Endothelial cell of umbilical vein (primary cell): ENCODE measurements around the gene NPPC. TPM values are rescaled to one million over a fixed set of nuclear protein-coding genes. Genes with fewer than 3 reads are reported as not detected.
A peak's percentile ranks its signal among the peaks of the same experiment; 100 is the strongest.
"Not testable (repeated sequence)": the region's sequence is repeated elsewhere in the genome, so short reads cannot be mapped to it uniquely, and the experiment has no call there.

Experiments used
- BruUV-seq: library from RNA; stranded (reverse); fragments of 400-500 nt; replicated peaks from 2 replicates; lab custom pipeline; 2021; lab: Mats Ljungman, UMichigan
- CTCF ChIA-PET: fragments of 300-600, 350-600 bp; sonication (Branson Sonifier 250); formaldehyde crosslinking; loops from one replicate; lab custom pipeline; 2021; ENCODE audit warnings: antibody characterized with exemption, inconsistent platforms; lab: Charles Lee
- POLR2A ChIA-PET: fragments of 300-600, 350-600 bp; sonication (Branson Sonifier 250); formaldehyde crosslinking; loops from one replicate; lab custom pipeline; 2021; ENCODE audit warnings: antibody characterized with exemption, inconsistent platforms; lab: Charles Lee
- DNase-seq: peaks from one replicate; pipeline ENCODE4 v3.0.0-alpha.2; 2011; ENCODE audit warnings: low read depth, low spot score
- FAIRE-seq: peaks from 2 replicates; lab custom pipeline; 2011; peaks lifted over from hg19 to GRCh38; lab: Jason Lieb, UNC
- H2AFZ ChIP-seq: 2 replicates; pipeline ENCODE4 v1.6.0; 2012; ENCODE audit warnings: low read depth, low read length, control low read depth, inconsistent platforms
- H3K27ac ChIP-seq: 2 replicates; pipeline ENCODE4 v1.5.1; 2011; ENCODE audit warnings: low read depth, mild to moderate bottlenecking, control low read depth, low read length, moderate library complexity; ENCODE audit not compliant: insufficient read depth
- H3K27me3 ChIP-seq, 2 experiments: 2 replicates each; pipeline versions ENCODE4 v1.6.0 to v1.6.1; 2011; ENCODE audit warnings: low read length in 2 of 2, mixed read lengths in 1 of 2; ENCODE audit not compliant: control insufficient read depth in 2 of 2, insufficient read depth in 2 of 2
- H3K36me3 ChIP-seq, 2 experiments: 2 replicates in 1 of 2; 3 replicates in 1 of 2; pipeline ENCODE4 v1.5.1; 2011; ENCODE audit warnings: low read length in 2 of 2, mild to moderate bottlenecking in 1 of 2, moderate library complexity in 1 of 2; ENCODE audit not compliant: control insufficient read depth in 2 of 2, insufficient read depth in 2 of 2; ENCODE audit errors: extremely low read depth in 1 of 2
- H3K4me1 ChIP-seq: 3 replicates; pipeline ENCODE4 v1.5.1; 2011; ENCODE audit warnings: mild to moderate bottlenecking, low read length; ENCODE audit not compliant: control insufficient read depth, insufficient read depth; ENCODE audit errors: extremely low read depth
- H3K4me2 ChIP-seq: 2 replicates; pipeline ENCODE4 v1.6.1; 2011; ENCODE audit warnings: low read length, control low read depth, mixed read lengths; ENCODE audit not compliant: insufficient read depth
- H3K4me3 ChIP-seq, 3 experiments: fragments of 200-600 bp in 1 of 3; sonication (generic), shearing (Covaris generic) in 1 of 3; replicated peaks in 1 of 3; 2 replicates each; pipeline ENCODE4 v1.5.1; 2011 to 2016; ENCODE audit warnings: control low read depth in 3 of 3, low read length in 3 of 3, mild to moderate bottlenecking in 2 of 3, inconsistent platforms in 1 of 3, low read depth in 1 of 3, moderate library complexity in 1 of 3; ENCODE audit not compliant: insufficient read depth in 1 of 3
- H3K79me2 ChIP-seq: 2 replicates; pipeline ENCODE4 v1.6.0; 2012; ENCODE audit warnings: low read length, inconsistent platforms; ENCODE audit not compliant: control insufficient read depth, insufficient read depth
- H3K9ac ChIP-seq: replicated peaks from 2 replicates; pipeline ENCODE3; 2011; ENCODE audit warnings: low read length, control low read depth; ENCODE audit not compliant: insufficient read depth; ENCODE audit errors: extremely low read depth
- H3K9me1 ChIP-seq: replicated peaks from 3 replicates; pipeline ENCODE4 v1.6.0; 2011; ENCODE audit warnings: mild to moderate bottlenecking, low read length; ENCODE audit not compliant: control insufficient read depth, insufficient read depth; ENCODE audit errors: extremely low read depth
- H3K9me3 ChIP-seq: replicated peaks from 2 replicates; pipeline ENCODE4 v1.5.1; 2012; ENCODE audit warnings: low read length, inconsistent platforms; ENCODE audit not compliant: control insufficient read depth, insufficient read depth
- H4K20me1 ChIP-seq: replicated peaks from 2 replicates; pipeline ENCODE3; 2011; ENCODE audit warnings: mild to moderate bottlenecking, low read length; ENCODE audit not compliant: control insufficient read depth, insufficient read depth; ENCODE audit errors: extremely low read depth
- EZH2 ChIP-seq: IDR thresholded peaks from 2 replicates; pipeline ENCODE4 v1.6.1; 2012; ENCODE audit warnings: borderline replicate concordance, low read depth, mild to moderate bottlenecking, moderate library complexity, low read length, inconsistent platforms; ENCODE audit not compliant: severe bottlenecking
- FOS ChIP-seq: IDR thresholded peaks from 2 replicates; pipeline ENCODE4 v1.6.1; 2011; ENCODE audit warnings: mild to moderate bottlenecking, low read length, moderate library complexity, borderline replicate concordance; ENCODE audit not compliant: insufficient read depth
- GATA2 ChIP-seq: IDR thresholded peaks from 2 replicates; pipeline ENCODE4 v1.7.0; 2011; ENCODE audit warnings: low read depth, mild to moderate bottlenecking, moderate library complexity, mixed read lengths, low read length; ENCODE audit not compliant: insufficient read length, insufficient read depth
- JUN ChIP-seq: IDR thresholded peaks from 2 replicates; pipeline ENCODE4 v1.6.1; 2011; ENCODE audit warnings: borderline replicate concordance, low read depth; ENCODE audit not compliant: insufficient read length, insufficient read depth
- MYC ChIP-seq: IDR thresholded peaks from one replicate; pipeline ENCODE4 v1.6.1; 2011; ENCODE audit warnings: mild to moderate bottlenecking, low read depth, low read length
- POLR2A ChIP-seq: IDR thresholded peaks from 2 replicates; pipeline ENCODE4 v1.6.1; 2012; ENCODE audit warnings: low read depth, mild to moderate bottlenecking, control low read depth, low read length
- POLR2AphosphoS5 ChIP-seq: IDR thresholded peaks from 2 replicates; pipeline ENCODE4 v1.6.1; 2012; ENCODE audit warnings: low read depth, mild to moderate bottlenecking, control low read depth, low read length, moderate library complexity; ENCODE audit not compliant: insufficient read depth
- dilution Hi-C: fragments of 300-500 bp; cut with MboI; formaldehyde crosslinking; loops from one replicate; pipeline ENCODE4 v1.15.0; 2019; ENCODE audit warnings: low sequenced_read_pairs; ENCODE audit not compliant: extremely low pct_ligation_motif_present
- intact Hi-C: fragments of 100-400 bp; cut with micrococcal nuclease; formaldehyde crosslinking; loops from one replicate; pipeline ENCODE4 v1.10.0; 2022
- polyA plus RNA-seq, 4 experiments: library from polyadenylated mRNA; depleted of rRNA in 3 of 4; stranded (reverse) in 3 of 4; unstranded in 1 of 4; fragments of >200 nt; gene quantifications; 2 replicates each; pipeline versions ENCODE4 v1.2.1 to v1.2.3, GENCODE V29; 2011 to 2012; ENCODE audit warnings: missing spikeins in 1 of 4
- total RNA-seq: library from RNA; stranded (reverse); gene quantifications from 2 replicates; pipeline ENCODE4 v1.2.3, GENCODE V29; 2021
- TF ChIP-seq, protein P1 (sequence below), 2 donors: IDR thresholded peaks; 1 replicate in 1 of 2; 2 replicates in 1 of 2; pipeline ENCODE4 v1.5.1; 2011; ENCODE audit warnings: low read length in 2 of 2, mild to moderate bottlenecking in 2 of 2, moderate library complexity in 2 of 2, control low read depth in 1 of 2, inconsistent platforms in 1 of 2, low read depth in 1 of 2; ENCODE audit not compliant: insufficient read depth in 1 of 2; ENCODE audit errors: extremely low read depth in 1 of 2
- TF ChIP-seq, protein P2 (sequence below): IDR thresholded peaks from 2 replicates; pipeline ENCODE4 v1.6.1; 2011; ENCODE audit not compliant: insufficient read depth, insufficient read length

NPPC gene
- total and polyA plus RNA-seq, 2 donors (not counting 3 experiments of a cell fraction or from before 2014, with no cell fraction given): not detected

- POLR2A ChIA-PET: no interaction called here
- no TSS peak for BruUV-seq
- dilution Hi-C loops (no loop called here), intact Hi-C loops (no loop called here)
- no peaks in the 10 kb centered on the region for H3K79me2 ChIP-seq
- FAIRE-seq: no peak
- no peaks in the 10 kb centered on the region for H3K9me3 ChIP-seq
- H3K4me3 ChIP-seq: no peak overlapping the region
- no peak overlapping the region for H3K4me2 ChIP-seq
- H3K9me1 ChIP-seq: no peaks in the 10 kb centered on the region
- TF ChIP-seq, protein P1, sequence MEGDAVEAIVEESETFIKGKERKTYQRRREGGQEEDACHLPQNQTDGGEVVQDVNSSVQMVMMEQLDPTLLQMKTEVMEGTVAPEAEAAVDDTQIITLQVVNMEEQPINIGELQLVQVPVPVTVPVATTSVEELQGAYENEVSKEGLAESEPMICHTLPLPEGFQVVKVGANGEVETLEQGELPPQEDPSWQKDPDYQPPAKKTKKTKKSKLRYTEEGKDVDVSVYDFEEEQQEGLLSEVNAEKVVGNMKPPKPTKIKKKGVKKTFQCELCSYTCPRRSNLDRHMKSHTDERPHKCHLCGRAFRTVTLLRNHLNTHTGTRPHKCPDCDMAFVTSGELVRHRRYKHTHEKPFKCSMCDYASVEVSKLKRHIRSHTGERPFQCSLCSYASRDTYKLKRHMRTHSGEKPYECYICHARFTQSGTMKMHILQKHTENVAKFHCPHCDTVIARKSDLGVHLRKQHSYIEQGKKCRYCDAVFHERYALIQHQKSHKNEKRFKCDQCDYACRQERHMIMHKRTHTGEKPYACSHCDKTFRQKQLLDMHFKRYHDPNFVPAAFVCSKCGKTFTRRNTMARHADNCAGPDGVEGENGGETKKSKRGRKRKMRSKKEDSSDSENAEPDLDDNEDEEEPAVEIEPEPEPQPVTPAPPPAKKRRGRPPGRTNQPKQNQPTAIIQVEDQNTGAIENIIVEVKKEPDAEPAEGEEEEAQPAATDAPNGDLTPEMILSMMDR (IDR thresholded peaks at IDR 0.05; ENCODE audit: extremely low read depth in 1 of 2, insufficient read depth in 1 of 2, low read depth in 1 of 2, low read length in 2 of 2): no peak
- TF ChIP-seq GATA2 (no peak), JUN (no peak), EZH2 (no peak), POLR2AphosphoS5 (no peak), FOS (no peak), POLR2A (no peak), MYC (no peak)
- TF ChIP-seq, protein P2, sequence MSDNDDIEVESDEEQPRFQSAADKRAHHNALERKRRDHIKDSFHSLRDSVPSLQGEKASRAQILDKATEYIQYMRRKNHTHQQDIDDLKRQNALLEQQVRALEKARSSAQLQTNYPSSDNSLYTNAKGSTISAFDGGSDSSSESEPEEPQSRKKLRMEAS: no peak
- no peaks in the 10 kb centered on the region for H4K20me1 ChIP-seq
- H3K4me1 ChIP-seq: no peaks in the 10 kb centered on the region
- DNase-seq: no peak
- no peak overlapping the region for H3K9ac ChIP-seq
- CTCF ChIA-PET: interaction anchor here (1.5 to 6.9 kb wide), 2 partner anchors 18 to 23 kb away, joined by 4 to 36 read pairs; no protein-coding TSS in a partner anchor
- no peak overlapping the region for H3K27ac ChIP-seq
- H3K36me3 ChIP-seq: no peaks in the 10 kb centered on the region
- H3K27me3 ChIP-seq: peaks cover 4 to 8% of the 10 kb centered on the region in 2 experiments
- H2AFZ ChIP-seq: no peak overlapping the region
Observed at GRCh38 chr2:231882646-231883045, 43.5 kb downstream of the NPPC start.

DNA sequence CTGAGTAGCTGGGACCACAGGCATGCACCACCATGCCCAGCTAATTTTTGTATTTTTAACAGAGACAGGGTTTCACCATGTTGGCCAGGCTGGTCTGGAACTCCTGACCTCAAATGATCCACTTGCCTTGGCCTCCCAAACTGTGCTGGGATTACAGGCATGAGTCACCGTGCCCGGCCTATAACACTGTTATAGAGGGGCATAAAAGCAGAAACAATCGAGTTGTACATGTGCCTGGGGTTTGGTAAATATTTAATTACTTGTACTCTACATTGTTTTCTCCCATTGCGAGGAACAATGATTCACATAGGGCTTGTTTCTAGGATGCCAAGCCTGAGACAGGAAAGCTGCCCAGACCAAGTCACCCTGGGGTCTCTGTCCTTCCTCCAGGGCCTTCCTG is 45.8 kb downstream of the NPPC start:
- H4K20me1 ChIP-seq, dilution Hi-C loops, H3K79me2 ChIP-seq, BruUV-seq, H3K4me1 ChIP-seq, H3K9me1 ChIP-seq, H3K9ac ChIP-seq, H3K9me3 ChIP-seq, intact Hi-C loops, H3K27me3 ChIP-seq, H3K27ac ChIP-seq, H3K4me2 ChIP-seq, H3K36me3 ChIP-seq, FAIRE-seq, H2AFZ ChIP-seq, H3K4me3 ChIP-seq, POLR2A ChIA-PET: not testable (repeated sequence)
- DNase-seq: peak; percentile 25
- CTCF ChIA-PET: interaction anchor here (1.6 kb wide), 1 partner anchor 11 kb away, joined by 4 read pairs; no protein-coding TSS in a partner anchor
